HT1080 (cell line): ENCODE data around the gene TRMT2B. TPM values are rescaled to one million over a fixed set of nuclear protein-coding genes. Genes with fewer than 3 reads are reported as not detected.
"Not testable (repeated sequence)": the region's sequence is repeated elsewhere in the genome, so short reads cannot be mapped to it uniquely, and the experiment has no call there.

Experiments
- DNase-seq: peaks from one replicate; pipeline ENCODE4 v3.0.0-alpha.2; 2015; ENCODE audit warnings: low read depth
- total RNA-seq: library from RNA; depleted of rRNA; stranded (reverse); fragments of >200 nt; shearing (Covaris generic); gene quantifications from 2 replicates; pipeline ENCODE4 v1.2.3, GENCODE V29; 2014; rRNA removed

TRMT2B gene
- total RNA-seq, 1 experiment from 2014 or later, result 20.0 TPM

GRCh38 chrX:101009090-101009489 lies 42.8 kb downstream of the TRMT2B start:
- no peak for DNase-seq

DNA sequence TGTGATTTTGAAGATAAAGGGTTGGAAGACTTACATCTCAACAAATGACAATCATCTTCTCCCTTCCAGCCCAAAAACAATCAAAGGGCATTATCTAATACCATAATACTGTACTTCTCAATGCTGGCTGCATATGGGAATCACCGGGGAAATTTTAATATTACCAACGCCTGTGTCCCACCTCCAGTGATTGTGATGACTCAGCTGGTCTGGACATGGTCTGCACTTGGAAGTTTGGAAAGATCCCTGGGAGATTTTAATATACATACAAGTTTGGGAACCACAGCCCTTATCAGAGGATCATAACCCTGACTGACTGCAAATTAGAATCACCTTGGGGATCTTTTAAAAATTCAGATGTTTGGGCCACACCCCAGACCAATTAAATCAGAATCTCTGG lies 52.5 kb downstream of the TRMT2B start:
- DNase-seq, result no peak

GRCh38 chrX:100995469-100995868 lies 56.4 kb downstream of the TRMT2B start:
- DNase-seq, result peak; percentile 84

GRCh38 chrX:100994352-100995281 lies 57.3 kb downstream of the TRMT2B start:
- peak; percentile 79 for DNase-seq

DNA sequence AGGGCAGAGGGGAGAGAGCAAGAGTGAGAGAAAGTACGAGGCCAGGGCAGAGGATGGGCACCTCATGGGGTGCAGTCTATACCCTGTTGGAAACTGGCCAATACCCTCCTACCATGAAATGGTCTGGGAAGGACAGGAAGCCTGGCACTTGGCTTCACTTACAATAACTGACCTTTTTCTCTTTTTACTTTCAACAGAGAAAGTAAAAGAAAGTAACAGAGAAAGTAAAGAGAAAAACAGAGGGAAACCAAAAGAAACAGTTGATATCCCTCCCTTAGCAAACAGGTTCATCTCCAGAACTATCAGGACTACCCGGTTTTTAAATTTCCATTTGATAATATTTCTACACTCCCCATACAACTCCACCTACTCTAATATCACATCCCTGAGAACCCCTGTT lies 61.8 kb downstream of the TRMT2B start:
- no peak for DNase-seq

DNA sequence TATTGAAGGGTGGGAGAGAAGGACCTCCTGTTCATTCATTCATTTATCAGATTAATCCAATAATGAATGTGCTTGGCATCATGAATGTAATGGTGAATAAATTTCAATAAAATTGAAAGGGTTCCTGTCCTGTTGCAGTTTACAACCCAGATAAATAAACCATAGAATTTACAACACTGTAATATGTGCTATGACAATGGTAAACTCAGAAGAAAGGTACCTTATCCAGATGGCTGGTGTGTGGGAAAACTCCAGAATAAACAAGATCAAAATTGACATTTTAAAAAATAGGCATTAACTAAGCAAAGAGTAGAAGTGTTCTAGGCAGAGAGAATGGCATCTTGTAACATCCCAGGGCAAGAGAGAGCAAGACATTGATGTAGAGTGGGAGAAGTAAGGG lies 67.1 kb downstream of the TRMT2B start:
- DNase-seq, result no peak

DNA sequence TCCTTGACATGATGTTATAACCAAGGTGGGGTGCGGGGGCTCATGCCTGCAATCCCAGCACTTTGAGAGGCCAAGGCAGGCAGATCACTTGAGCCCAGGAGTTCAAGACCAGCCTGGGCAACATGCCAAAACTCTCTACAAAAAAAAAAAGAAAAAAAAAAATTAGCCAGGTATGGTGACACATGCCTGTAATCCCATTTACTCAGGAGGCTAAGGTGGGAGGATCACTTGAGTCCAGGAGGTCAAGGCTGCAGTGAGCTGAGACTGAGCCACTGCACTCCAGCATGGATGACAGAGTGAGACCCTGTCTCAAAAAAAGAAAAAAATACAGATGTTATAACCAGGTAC lies 70.4 kb downstream of the TRMT2B start:
- not testable (repeated sequence) for DNase-seq

GRCh38 chrX:100980608-100981497 lies 71.1 kb downstream of the TRMT2B start:
- DNase-seq, result peak; percentile 73

- DNase-seq, result peak; percentile 47
Observed at GRCh38 chrX:100979881-100980607, 71.9 kb downstream of the TRMT2B start.

- DNase-seq, result no peak
Observed at GRCh38 chrX:100976211-100976610, 75.7 kb downstream of the TRMT2B start.

GRCh38 chrX:100975212-100975611 lies 76.7 kb downstream of the TRMT2B start:
- no peak for DNase-seq

- peak; percentile 74 for DNase-seq
Observed at GRCh38 chrX:100973411-100973810, 78.5 kb downstream of the TRMT2B start.

GRCh38 chrX:100969936-100970335 lies 82.0 kb downstream of the TRMT2B start:
- DNase-seq, result no peak

- DNase-seq, result no peak
Observed at GRCh38 chrX:100969408-100969807, 82.5 kb downstream of the TRMT2B start, which contains the start of gene ARL13A. Gene ARL13A, plus strand, starts transcription at chrX:100969708. Its CDS starts 3,982 bp downstream, at chrX:100973690.

DNA sequence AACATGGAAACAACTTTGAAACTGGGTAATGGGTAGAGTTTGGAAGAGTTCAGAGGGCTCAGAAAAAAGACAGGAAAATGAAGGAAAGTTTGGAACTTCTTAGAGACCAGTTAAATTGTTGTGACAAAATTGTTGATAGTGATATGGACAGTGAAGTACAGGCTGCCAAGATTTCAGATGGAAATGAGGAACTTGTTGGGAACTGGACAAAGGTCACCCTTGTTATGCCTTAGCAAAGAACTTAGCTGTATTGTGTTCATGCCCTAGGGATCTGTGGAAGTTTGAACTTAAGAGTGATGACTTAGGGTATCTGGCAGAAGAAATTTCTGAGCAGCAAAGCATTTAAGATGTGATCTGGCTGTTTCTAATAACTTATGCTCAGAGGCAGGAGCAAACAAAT lies 87.5 kb downstream of the TRMT2B start:
- DNase-seq, result no peak

DNA sequence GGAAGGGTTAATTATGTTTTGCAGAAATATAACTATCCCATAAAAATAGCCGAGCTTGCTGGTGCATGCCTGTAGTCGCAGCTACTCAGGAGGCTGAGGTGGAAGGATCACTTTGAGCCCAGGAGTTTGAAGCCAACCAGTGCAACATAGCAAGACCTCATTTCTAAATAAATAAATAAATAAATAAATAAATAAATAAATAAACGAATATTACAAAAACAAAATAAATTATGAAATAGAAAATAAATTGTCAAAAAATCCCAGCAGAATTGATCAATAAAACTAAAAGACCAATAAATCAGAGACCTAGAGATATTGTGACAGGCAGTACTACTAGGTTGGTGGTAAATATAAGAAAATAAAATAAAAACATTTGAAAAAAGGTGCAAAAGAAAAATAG lies 89.1 kb downstream of the TRMT2B start:
- no peak for DNase-seq

Other genes starting within 250 kb of the TRMT2B start
- gene CSTF2, start 231.7 kb downstream of the TRMT2B start, total RNA-seq, result 55.4 and 59.3 TPM in 2 replicates
- gene NOX1, start 177.8 kb downstream of the TRMT2B start, total RNA-seq, result 0.18 TPM in 1 of 2 replicates, not detected in the other
- gene XKRX, start 123.2 kb downstream of the TRMT2B start, total RNA-seq, result 0.13 TPM in 2 replicates
- not detected in 2 replicates for gene ARL13A, start 82.4 kb downstream of the TRMT2B start, total RNA-seq
- 0.16 TPM in 1 of 2 replicates, not detected in the other for gene TMEM35A, start 26.8 kb upstream of the TRMT2B start, total RNA-seq
- gene CENPI, start 46.1 kb upstream of the TRMT2B start, total RNA-seq, result 18.4 and 19.1 TPM in 2 replicates
- 7.2 TPM in 2 replicates for gene DRP2, start 167.7 kb upstream of the TRMT2B start, total RNA-seq
- not detected in 2 replicates for gene TAF7L, start 239.2 kb upstream of the TRMT2B start, total RNA-seq